GM20431 (cell line): Measurements from ENCODE around the gene DYSF.

Source experiments
- in situ Hi-C: fragments of 300-500 bp; cut with MseI, MboI; formaldehyde crosslinking; loops from one replicate; pipeline ENCODE4 v1.15.0; 2020; ENCODE audit warnings: low sequenced_read_pairs; ENCODE audit not compliant: unreplicated experiment

DYSF gene

DNA sequence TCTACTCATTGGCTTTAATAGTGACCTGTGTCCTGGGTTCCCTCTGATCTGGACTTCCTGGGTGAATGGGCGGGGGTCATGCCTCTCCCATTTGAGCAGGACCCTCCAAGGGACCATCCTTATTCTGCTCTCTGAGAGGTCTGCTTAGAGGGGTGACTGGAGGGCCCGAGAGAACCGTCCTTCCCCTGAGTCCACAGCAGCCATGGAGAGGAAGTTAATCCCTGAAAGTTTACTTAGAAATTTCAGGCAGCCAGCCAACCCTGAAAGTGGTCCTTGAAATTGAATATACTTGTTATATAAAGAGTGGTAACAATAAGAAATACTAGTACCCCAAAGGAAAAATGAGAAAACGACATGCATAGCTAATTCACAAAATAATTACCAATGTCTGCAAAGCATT is 226.1 kb downstream of the DYSF start:
- in situ Hi-C loops = no loop called here

DNA sequence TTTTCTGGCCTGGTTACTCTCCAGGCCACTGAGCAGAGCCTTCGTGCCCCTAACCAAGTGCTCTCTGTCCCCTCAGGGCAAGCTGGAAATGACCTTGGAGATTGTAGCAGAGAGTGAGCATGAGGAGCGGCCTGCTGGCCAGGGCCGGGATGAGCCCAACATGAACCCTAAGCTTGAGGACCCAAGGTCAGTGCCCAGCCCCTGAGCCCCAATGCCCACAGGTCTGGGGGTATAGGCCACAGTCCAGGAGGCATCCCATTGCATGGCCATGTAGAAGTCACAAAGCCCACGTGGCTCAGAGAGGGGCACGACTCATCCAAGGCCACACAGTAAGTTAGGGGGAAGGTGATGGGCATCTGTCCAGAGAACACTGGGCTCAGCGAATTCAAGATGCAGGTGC is 227.6 kb downstream of the DYSF start:
- in situ Hi-C loops = no loop called here

DNA sequence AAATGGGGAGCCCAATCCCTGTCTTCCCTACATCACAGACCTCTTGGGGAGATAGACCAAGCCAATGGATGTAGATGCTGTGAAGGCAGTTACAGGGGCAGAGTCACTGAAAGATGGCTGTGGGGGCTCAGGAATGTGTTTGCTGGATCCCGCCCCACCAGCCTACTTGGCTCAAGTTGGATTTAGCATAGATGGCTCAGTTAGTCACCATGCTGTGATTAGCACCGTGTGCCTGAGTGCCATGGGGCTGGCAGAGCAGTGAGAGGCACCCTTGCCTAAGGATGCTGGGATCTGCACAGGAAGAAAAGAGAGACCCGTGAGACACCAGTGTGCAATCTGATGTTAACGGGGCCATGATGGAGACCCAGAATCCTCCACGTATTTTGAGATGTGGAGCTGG is 228.3 kb downstream of the DYSF start:
- in situ Hi-C loops = no loop called here

DNA sequence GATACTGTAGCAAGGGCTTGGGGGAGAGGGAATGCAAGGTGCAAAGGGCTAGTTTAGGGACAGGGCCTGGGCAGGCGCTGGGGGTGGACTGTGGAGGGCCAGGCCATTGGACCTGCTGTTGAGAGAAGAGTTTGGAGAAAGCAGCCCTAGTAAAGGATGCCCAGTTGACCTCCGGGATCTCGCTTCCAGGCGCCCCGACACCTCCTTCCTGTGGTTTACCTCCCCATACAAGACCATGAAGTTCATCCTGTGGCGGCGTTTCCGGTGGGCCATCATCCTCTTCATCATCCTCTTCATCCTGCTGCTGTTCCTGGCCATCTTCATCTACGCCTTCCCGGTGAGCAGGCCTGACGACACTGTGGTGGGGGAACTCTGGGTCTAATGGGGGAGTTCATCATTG is 229.0 kb downstream of the DYSF start:
- in situ Hi-C loops = no loop called here

DNA sequence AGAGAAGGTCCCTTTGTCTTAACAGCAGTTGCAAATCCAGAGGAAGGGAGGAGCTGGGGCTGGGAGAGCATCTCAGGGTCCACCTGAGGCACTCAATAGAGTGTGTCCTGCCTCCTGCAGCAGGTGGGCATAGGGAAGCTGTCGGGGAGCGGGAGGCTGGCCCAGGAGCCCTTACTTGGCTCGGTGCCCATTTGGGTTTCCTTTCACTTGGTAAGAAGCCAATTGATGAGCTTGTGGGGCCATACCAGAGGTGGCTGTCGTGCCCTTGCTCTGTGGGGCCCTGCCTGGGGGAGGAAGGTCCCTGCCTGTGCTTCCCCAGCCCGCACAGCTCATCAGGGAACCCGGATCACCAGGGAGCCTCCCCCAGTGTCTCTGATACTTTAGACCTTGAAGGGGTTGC is 229.7 kb downstream of the DYSF start:
- in situ Hi-C loops = no loop called here

DNA sequence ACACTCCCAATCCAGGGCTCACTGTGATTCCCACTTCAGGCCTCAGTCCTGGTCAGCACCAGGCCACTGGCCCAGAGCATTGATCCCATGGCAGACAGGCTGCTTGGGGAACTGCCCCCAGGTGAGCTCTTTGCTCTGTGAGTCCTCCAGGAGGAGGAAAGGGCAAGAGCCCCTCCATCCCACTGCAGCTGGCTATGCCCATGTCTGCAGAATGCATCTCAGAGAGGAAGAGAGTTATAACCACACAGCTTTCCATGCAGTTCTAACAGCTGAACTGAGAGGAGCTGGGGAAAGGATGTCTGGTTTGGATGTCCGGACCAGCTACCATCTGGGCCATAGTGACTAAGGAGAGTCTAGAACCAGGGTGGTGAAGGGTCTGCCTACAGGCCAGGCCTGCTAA is 230.3 kb downstream of the DYSF start:
- in situ Hi-C loops = no loop called here

DNA sequence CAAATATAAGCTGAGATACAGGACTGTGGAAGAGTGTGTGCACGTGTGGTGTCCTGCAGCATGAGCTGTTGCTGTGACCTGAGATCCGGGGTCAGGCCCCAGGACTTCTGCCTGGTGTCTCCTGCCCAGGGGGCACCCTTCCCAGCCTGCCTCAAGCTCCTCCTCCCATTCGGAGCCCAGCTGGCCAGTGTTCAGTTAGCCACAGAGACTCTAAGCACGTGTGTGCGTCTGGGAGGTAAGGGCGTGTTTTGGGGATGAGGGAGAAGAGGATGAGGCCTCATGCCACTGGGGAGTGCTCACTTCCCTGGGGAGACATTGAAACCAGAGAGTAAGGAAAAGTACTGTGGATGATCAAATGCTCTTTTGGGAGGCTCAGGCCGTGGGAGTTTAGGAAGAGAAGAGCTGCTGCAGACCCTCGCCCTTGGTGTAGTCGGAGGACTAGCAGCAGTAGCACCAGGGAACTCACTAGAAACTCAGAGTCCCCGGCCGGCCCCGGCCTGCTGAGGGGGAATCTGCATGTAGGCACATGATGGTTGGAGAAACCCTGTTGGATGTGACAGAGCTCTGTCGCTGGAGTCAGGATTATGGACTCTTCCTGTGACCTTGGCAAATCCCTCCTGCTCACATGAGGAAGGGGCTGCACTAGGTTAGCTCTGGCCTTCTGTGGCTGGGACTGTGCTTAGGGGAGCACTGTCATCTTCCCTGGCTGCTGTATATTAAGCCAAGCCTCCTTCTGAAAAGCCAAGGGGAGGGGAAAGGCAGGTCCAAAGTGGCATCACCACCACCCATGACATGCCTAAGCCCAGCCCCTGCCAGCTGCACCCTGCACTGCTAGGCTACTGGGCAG is 231.1 kb downstream of the DYSF start:
- in situ Hi-C loops = no loop called here

DNA sequence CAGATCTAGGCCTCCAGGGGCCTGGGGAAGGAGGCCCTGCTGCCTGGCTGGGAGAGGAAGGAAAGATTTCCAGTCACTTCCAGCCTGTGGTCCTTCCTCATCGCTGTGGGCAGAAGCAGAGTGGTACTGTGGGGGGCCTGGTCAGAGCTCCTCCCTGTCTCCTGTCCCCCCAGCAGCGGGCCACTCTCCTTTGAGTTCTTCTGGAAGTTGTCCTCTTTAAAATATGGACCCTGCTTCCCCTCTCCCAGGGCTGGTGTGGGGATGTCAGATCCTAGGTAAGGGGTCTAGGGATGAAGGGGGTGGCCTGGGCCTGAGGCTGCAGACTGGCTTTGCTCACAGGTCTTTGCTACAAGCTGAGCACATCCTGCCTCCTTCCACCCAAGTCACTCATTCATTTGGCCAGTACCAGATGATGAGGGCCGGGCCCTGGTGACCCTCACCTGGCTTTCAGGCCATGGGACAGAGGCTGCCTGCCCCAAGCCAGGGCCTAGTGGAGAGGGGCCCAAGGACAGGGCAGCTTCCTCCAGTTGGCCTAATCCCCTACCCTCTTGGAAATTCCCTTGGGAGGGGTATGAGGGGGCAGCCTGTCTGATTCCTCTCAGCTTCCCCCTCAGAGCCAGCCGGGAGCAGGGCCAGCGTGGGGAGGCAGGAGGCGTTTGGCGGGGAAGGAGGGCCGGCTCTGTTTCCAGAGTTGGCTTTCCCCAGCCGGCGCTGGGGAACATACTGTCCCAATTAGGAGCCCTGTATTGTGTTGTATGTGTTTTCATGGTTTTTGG is 231.9 kb downstream of the DYSF start:
- in situ Hi-C loops = no loop called here

DNA sequence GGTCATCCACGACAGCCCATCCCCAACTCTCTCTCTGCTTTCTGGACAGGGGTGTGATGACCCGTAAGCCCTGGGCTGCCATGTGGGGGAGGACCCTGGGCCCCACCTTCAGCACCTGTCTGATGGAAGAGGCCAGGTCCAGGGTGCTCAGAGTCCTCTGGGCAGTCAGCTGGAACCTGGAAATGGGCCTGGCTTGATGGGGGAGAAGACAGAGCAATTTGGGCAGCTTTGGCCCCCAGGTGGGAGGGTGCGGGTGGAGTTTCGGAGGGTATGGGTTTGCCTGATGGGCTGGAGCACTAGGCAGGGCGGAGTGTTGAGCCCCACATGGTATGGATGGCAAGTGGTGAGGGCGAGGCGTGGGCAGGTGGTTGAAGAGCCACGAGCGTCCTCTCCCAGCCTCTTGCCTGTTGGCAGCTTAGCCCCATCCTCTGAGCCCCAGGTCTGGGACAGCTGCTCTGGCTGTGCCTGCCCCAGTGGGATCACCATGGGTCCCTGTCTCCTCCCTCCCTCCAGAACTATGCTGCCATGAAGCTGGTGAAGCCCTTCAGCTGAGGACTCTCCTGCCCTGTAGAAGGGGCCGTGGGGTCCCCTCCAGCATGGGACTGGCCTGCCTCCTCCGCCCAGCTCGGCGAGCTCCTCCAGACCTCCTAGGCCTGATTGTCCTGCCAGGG is 232.7 kb downstream of the DYSF start:
- in situ Hi-C loops = no loop called here

DNA sequence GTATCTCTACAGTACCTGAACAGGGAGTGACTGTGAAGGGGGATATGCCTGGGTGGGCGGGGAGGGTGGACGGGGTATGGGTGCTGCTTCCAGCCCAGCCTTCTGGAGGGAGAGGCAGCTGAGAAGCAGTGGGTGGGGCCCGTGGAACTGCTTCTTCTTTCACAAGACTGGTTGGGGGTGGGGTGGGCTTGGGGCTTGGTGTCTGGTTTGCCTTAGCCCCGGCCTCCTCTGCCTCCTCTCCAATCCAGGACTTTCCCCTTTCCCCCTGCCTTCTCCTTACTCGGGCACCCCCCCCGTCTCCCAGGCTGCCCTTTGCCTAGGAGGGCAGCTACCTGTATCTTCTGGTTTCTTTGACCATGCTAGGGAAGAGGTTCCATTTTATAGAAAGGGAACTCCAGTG is 233.4 kb downstream of the DYSF start:
- in situ Hi-C loops = no loop called here

DNA sequence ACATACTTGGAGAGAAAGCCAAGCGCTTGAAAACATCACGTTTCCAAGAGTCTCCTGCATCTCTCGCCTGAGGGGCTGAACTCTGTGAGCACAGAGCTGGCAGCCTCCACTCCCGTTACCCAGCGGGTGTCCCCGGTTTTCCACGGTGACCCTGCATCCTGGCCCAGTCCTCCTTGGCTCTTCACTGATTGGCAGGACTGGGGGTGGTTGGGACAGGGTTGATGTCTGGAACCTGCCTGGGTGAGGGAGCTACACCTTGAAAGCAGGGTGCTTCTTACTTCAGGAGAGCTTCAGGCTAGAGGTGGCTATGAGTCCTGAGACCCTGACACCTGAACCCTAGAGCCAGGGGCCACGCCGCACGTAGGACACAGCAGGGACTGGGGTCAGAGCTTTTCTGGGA is 234.1 kb downstream of the DYSF start:
- in situ Hi-C loops = no loop called here

DNA sequence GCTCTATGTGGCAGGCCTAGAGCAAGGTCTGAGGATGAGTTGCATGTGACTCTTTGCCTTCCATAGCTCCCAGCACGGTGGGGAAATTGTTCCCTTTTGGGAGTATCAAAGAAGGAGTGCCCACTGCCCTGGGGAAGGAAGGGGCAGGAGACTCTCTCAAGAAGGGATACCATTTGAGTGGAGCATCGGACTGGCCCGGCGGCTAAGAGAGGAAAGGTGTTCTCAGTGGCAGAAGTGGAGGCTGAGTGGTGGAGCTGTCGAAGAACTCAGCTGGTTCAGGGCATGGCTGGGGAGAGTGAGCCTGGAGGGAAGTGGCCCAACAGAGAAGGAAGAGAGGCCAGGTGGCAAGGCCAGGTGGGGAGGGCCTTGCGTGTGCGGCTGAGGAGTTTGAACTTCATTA is 235.2 kb downstream of the DYSF start:
- in situ Hi-C loops = no loop called here

DNA sequence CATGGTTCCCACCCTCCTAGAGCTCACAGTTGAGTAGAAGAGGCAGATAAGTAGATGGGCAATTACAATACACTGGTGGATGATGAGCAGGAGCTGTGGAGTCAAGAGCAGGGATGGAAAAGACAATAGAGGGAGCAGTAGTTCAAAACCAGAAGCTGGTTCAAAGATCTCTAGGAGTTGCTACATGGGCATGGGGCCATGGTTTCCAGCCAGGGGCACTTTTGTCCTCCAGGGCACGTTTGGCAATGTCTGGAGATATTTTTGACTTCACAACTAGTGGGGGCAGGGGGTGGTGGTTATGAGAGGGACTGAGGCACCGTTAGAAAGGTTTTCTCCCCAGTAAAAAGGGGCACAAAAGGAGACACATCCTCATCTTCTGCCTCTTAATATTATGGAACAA is 236.0 kb downstream of the DYSF start:
- in situ Hi-C loops = no loop called here

DNA sequence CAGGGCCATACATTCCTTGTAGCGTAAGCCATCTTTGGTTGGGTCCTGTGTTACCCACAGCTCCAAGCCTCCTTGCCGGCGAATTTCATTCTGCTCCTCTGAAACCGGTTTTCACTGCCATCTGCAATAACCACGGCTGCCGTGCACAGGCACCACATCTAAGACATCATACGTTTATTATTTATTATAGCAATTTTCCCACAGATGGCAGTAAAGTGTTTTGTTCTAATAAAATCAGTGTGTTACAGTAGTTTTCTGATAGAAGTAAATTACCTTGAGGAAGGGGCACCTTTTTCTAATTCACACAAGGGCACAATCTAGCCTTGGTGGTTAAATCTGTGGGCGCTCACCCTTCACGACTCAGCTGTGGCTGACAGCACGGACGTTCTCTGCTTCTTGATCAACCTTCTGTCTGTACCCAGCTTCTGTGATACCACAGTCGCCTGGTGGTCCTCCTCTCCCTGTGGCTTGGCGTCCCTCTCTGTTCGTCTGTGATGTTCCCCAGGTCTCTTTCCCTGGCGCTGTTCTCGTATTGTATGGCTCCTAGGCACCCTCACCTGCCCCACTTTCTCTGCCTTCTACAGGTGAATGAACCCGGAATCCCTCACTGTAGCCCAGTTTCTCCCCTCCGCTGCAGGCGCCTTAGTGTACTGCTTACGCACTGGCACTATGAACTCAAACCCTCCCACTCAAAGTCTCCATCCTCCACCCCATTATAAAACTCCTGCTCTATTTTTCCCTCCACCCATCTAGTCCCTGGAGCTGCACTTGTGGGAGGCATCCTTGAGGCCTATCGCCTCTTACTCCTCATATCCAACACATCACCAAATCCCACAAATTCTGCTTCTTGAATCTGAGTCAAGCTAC is 236.8 kb downstream of the DYSF start:
- in situ Hi-C loops = no loop called here

DNA sequence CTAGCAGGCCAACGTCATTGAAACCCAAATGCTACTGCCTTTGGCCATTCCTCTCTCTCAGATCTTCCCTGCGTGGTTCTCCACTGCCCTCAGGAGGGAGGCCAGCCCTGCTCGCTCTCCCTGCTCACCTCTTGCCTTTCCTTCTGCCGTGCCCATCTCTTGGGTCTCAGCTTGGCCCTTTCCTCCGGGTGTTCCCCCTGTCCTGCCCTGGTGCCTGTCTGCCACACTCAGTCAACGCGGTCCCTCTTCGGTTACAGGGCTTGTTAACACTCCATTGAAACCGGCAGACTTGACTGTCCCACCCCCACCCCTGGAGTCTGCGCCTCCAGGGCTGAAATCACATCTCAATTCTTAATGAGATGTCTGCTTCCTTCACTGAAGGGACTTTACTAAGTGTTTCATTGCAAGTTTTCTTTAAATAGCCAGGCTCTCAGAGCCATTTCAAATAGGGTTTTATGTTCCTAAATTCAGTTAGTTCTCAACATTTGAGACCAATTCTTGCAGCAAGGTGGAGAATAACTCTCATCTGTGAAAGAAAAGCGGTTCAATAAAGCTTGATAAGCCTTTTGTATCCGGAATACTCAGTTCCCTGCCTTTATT is 237.6 kb downstream of the DYSF start:
- in situ Hi-C loops = no loop called here

DNA sequence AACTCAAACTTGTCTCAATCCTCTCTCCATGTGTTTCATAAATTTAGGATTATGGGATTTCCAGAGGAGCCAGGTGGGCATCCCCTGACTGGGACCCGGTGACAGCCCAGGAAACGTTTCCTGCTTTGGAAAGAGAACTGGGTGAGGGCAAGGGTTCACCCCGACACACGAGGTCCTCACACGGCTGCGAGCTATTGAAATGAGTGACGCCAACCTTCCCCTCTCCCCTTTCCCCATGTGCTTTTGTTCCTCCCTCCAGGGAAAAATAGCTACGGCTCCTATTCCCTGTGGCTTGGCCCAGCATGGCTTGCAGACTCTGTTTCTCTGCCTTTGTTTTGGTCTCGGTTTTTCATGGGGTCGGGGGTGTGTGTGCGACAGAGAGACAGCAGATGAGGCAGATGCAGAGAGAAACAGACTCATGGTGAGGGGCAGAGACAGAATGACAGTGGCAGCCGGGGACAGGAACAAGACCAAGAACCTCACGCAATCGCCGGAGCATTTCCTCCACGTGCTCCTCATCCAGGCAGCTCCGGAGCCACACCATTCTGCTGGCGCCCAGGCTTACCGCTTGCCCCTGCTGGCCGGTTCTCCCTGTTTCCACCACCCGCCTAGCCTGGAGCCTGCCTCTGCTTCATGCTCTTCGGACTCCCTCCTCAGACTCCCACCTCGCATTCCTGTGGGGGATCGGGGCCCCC is 238.5 kb downstream of the DYSF start:
- in situ Hi-C loops = no loop called here

DNA sequence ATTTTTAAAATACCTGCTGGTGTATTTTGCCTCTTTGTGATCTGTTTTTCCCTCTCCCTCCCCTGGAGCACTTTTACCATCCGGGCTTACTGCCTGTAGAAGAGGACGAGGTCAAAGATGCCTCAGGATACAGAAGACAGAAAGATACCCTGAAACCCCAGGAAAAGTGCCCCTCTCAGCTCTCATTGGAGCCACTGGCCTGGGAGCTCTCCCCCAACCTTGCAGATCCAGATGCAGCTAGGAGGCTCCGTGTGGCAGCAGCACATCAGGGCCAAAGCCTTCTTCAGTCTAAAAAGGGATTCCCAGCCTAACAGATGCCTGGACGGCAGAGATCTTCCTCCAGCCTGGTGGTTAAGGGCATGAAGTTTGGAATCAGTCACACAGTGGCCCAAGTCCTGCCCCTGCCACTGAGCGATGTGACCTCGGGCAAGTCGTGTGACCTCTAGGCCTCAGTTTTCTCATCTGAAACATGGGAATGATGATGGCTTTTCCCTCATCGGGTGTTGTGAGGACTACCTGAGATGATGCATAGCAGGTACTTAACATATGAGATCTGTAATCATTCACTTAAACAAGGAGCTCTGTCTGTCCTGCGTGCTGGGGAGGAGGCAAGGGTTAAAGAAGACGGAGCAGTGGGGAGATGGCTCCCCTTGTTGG is 239.4 kb downstream of the DYSF start:
- in situ Hi-C loops = no loop called here
